ENCODE results near the gene CXorf49B.

DNA sequence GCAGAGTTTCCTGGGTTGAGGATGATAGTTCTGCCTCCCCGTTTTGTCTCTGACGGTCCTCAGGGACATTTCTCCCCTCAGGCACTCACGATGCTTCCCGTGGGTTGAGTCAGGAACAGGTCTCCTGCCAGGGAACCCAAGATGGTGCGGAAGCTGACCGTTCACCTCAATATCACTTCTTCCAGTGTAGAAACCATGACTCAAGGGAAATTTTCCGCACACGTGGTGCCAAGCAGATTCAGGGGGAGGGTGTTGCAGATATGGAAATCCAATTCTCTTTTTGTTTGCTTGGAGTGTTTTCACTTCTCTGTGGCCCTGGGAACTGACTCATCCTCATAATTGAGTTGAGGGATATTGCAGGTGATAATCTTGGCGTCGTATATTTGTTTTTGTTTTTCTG lies 46.7 kb downstream of the CXorf49B start:
- no peak for TF ChIP-seq PBX2 (CRISPR knock-in tag; IDR thresholded peaks at IDR 0.05; ENCODE audit: low read depth)
- TF ChIP-seq PBX2 (tag; conservative IDR thresholded peaks at IDR 0.05; ENCODE audit: low read depth), result no peak
- TF ChIP-seq ZNF785 (CRISPR knock-in tag; IDR thresholded peaks at IDR 0.05), result no peak
- no peak for TF ChIP-seq GABPB2 (CRISPR knock-in tag; conservative IDR thresholded peaks at IDR 0.05)
- TF ChIP-seq HOMEZ (CRISPR knock-in tag; IDR thresholded peaks at IDR 0.05), result no peak
- no peak for TF ChIP-seq MXI1 (IDR thresholded peaks at IDR 0.05; ENCODE audit: low read depth, low read length)
- no peak for TF ChIP-seq GTF2E2 (tag; IDR thresholded peaks at IDR 0.05)
- TF ChIP-seq ARID2 (IDR thresholded peaks at IDR 0.05), result no peak
- no peak for TF ChIP-seq NKRF (IDR thresholded peaks at IDR 0.05; ENCODE audit: borderline replicate concordance)
- no peak for TF ChIP-seq RAD21 (CRISPR knock-in tag; conservative IDR thresholded peaks at IDR 0.05 in 1 of 2, IDR thresholded peaks at IDR 0.05 in 1 of 2)
- no peak for TF ChIP-seq U2AF1 (optimal IDR thresholded peaks at IDR 0.05; ENCODE audit: low read depth, low read length)
- TF ChIP-seq EP300 (IDR thresholded peaks at IDR 0.05; ENCODE audit: low read length), result no peak
- TF ChIP-seq CREB3 (tag; conservative IDR thresholded peaks at IDR 0.05; ENCODE audit: low read depth), result no peak
- TF ChIP-seq PHB (CRISPR knock-in tag; IDR thresholded peaks at IDR 0.05), result no peak
